PC-9 (cell line): ENCODE results near the gene RCAN1.

Experiments
- CTCF ChIP-seq: fragments of 200-600 bp; sonication (generic); conservative IDR thresholded peaks from 2 replicates; pipeline ENCODE4 v1.6.1; 2017; ENCODE audit warnings: mixed run types, antibody characterized with exemption, mild to moderate bottlenecking, moderate library complexity
- EZH2 ChIP-seq: fragments of 200-600 bp; sonication (generic); IDR thresholded peaks from 2 replicates; pipeline ENCODE4 v1.8.0; 2017; ENCODE audit warnings: antibody characterized with exemption, low read depth

- TF ChIP-seq CTCF, result no peak
- TF ChIP-seq EZH2, result no peak
Measured at GRCh38 chr21:34640858-34641257, 25.9 kb upstream of the RCAN1 start.
